GM12878 (cell line): ENCODE measurements around the gene IFT122. TPM values are rescaled to one million over a fixed set of nuclear protein-coding genes. Genes with fewer than 3 reads are reported as not detected.

Experiments
- BHLHE40 ChIP-seq, 2 experiments: fragments of 450-650 bp in 1 of 2; IDR thresholded peaks; 2 replicates each; pipeline ENCODE4 v1.6.1; 2011 to 2017; ENCODE audit warnings: low read depth in 2 of 2, borderline replicate concordance in 1 of 2, improper control_type of control experiment in 1 of 2, low read length in 1 of 2, mild to moderate bottlenecking in 1 of 2
- CHD4 ChIP-seq: fragments of 200-600 bp; sonication (generic); IDR thresholded peaks from 2 replicates; pipeline ENCODE4 v1.6.1; 2016; ENCODE audit warnings: mild to moderate bottlenecking
- DPF2 ChIP-seq: fragments of 450-650 bp; IDR thresholded peaks from 2 replicates; pipeline ENCODE4 v1.6.1; 2017; ENCODE audit warnings: mild to moderate bottlenecking
- HDAC2 ChIP-seq: fragments of 200-600 bp; sonication (generic); IDR thresholded peaks from 2 replicates; pipeline ENCODE4 v1.6.1; 2017
- HDGF ChIP-seq: fragments of 450-650 bp; IDR thresholded peaks from 2 replicates; pipeline ENCODE4 v1.6.1; 2016; ENCODE audit warnings: antibody characterized with exemption
- IRF4 ChIP-seq: IDR thresholded peaks from 2 replicates; pipeline ENCODE4 v1.6.1; 2011; ENCODE audit warnings: low read depth, low read length
- MEF2A ChIP-seq: IDR thresholded peaks from 2 replicates; pipeline ENCODE4 v1.6.1; 2011; ENCODE audit warnings: low read depth, mild to moderate bottlenecking, low read length, moderate library complexity; ENCODE audit not compliant: insufficient read depth
- MTA2 ChIP-seq: fragments of 450-650 bp; IDR thresholded peaks from 2 replicates; pipeline ENCODE4 v1.6.1; 2016; ENCODE audit warnings: low read depth, mild to moderate bottlenecking, moderate library complexity
- NBN ChIP-seq: fragments of 450-650 bp; IDR thresholded peaks from 2 replicates; pipeline ENCODE4 v1.6.1; 2016
- NR2F1 ChIP-seq: fragments of 450-650 bp; conservative IDR thresholded peaks from 2 replicates; pipeline ENCODE4 v1.6.1; 2017; ENCODE audit warnings: mild to moderate bottlenecking
- TBL1XR1 ChIP-seq: IDR thresholded peaks from 2 replicates; pipeline ENCODE4 v1.6.1; 2012; ENCODE audit warnings: low read depth, low read length, improper control_type of control experiment
- TCF3 ChIP-seq: IDR thresholded peaks from 2 replicates; pipeline ENCODE4 v1.6.1; 2012; ENCODE audit warnings: low read depth, mild to moderate bottlenecking, low read length, borderline replicate concordance; ENCODE audit not compliant: insufficient read depth
- ZNF24 ChIP-seq: fragments of 450-650 bp; IDR thresholded peaks from 2 replicates; pipeline ENCODE4 v1.6.1; 2017; ENCODE audit warnings: antibody characterized with exemption, mild to moderate bottlenecking
- polyA plus RNA-seq, 11 experiments: library from polyadenylated mRNA; depleted of rRNA in 4 of 11; unstranded in 6 of 11; stranded (reverse) in 5 of 11; fragments of >200 nt; fragmentation: Nextera tagmentation in 4 of 11; fragmentation: Illumina TruSeq in 1 of 11; extraction: Ambion mirVana in 4 of 11; extraction: Trizol in 1 of 11; gene quantifications; 1 replicate in 1 of 11; 2 replicates in 10 of 11; pipeline versions ENCODE4 v1.2.1 to v1.2.3, GENCODE V29; 2011 to 2016; ENCODE audit warnings: inconsistent platforms in 2 of 11, missing spikeins in 2 of 11, low read depth in 1 of 11
- total RNA-seq, 4 experiments: library from RNA; depleted of rRNA in 3 of 4; stranded (reverse); fragments of >200 nt in 3 of 4; fragmentation: Illumina TruSeq in 1 of 4; extraction: Trizol in 1 of 4; gene quantifications; 2 replicates each; pipeline versions ENCODE4 v1.2.1 to v1.2.3, GENCODE V29; 2013 to 2021
- TF ChIP-seq, protein P1 (sequence below): fragments of 450-650 bp; IDR thresholded peaks from 2 replicates; pipeline ENCODE4 v1.6.1; 2017; ENCODE audit warnings: antibody characterized with exemption, mild to moderate bottlenecking, moderate library complexity
- TF ChIP-seq, protein P2 (sequence below): fragments of 450-650 bp; IDR thresholded peaks from 2 replicates; pipeline ENCODE4 v1.6.1; 2018; ENCODE audit warnings: borderline replicate concordance, mild to moderate bottlenecking; ENCODE audit not compliant: partially characterized antibody
- TF ChIP-seq, protein P3 (sequence below): fragments of 450-650 bp; formaldehyde crosslinking; IDR thresholded peaks from 2 replicates; pipeline ENCODE4 v1.4.0; 2022; ENCODE audit warnings: mild to moderate bottlenecking, moderate library complexity
- TF ChIP-seq, protein P4 (sequence below): fragments of 450-650 bp; IDR thresholded peaks from 2 replicates; pipeline ENCODE4 v1.6.1; 2017; ENCODE audit warnings: mild to moderate bottlenecking, moderate library complexity

Gene IFT122
- total and polyA plus RNA-seq, 10 of the 15 experiments (the other 5 are each of a cell fraction or from before 2014, with no cell fraction given), result 1.8 to 19.2 (median 8.4) TPM

DNA sequence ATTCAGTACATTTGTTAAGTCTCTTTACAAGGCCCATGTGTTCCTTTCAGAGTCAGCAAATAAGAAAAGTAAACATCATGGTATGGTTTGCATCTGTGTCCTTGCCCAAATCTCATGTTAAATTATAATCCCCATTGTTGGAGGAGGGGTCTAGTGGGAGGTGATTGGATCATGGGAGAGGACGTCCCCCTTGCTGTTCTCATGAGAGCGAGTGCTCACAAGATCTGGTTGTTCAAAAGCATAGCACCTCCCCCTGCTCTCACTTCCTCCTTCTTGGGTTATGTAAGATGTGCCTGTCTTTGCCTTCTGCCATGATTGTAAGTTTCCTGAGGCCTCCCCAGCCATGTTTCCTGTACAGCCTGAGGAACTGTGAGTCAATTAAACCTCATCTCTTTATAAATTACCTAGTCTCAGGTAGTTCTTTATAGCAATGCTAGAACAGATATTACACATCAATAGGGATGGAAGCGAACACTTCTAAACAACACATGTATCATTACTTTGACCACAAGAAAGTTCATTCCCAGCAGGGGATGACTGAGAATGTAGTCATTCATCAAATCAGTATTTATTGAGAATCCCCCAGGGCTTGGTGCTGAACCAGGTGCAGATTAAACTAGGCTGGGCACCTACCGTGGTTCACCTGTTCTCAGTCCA is 15.7 kb upstream of the IFT122 start (continued):
- TF ChIP-seq, protein P1, sequence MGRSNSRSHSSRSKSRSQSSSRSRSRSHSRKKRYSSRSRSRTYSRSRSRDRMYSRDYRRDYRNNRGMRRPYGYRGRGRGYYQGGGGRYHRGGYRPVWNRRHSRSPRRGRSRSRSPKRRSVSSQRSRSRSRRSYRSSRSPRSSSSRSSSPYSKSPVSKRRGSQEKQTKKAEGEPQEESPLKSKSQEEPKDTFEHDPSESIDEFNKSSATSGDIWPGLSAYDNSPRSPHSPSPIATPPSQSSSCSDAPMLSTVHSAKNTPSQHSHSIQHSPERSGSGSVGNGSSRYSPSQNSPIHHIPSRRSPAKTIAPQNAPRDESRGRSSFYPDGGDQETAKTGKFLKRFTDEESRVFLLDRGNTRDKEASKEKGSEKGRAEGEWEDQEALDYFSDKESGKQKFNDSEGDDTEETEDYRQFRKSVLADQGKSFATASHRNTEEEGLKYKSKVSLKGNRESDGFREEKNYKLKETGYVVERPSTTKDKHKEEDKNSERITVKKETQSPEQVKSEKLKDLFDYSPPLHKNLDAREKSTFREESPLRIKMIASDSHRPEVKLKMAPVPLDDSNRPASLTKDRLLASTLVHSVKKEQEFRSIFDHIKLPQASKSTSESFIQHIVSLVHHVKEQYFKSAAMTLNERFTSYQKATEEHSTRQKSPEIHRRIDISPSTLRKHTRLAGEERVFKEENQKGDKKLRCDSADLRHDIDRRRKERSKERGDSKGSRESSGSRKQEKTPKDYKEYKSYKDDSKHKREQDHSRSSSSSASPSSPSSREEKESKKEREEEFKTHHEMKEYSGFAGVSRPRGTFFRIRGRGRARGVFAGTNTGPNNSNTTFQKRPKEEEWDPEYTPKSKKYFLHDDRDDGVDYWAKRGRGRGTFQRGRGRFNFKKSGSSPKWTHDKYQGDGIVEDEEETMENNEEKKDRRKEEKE, result no peak
- TF ChIP-seq NBN (peak; percentile 49), HDGF (no peak), HDAC2 (no peak), NR2F1 (no peak), DPF2 (0 out of 2 replicates have a peak, but pooled peaks have one; percentile 70), MTA2 (0 out of 2 replicates have a peak, but pooled peaks have one; percentile 35), MEF2A (no peak), TCF3 (no peak), ZNF24 (no peak), TBL1XR1 (no peak), IRF4 (peak; percentile 88), BHLHE40 (IDR thresholded peaks at IDR 0.05; ENCODE audit: borderline replicate concordance in 1 of 2, low read depth in 2 of 2, low read length in 1 of 2) (peak in 1 of 2 experiments; percentile 48; a peak in 1 of 4 replicates), CHD4 (no peak)
- TF ChIP-seq, protein P2, sequence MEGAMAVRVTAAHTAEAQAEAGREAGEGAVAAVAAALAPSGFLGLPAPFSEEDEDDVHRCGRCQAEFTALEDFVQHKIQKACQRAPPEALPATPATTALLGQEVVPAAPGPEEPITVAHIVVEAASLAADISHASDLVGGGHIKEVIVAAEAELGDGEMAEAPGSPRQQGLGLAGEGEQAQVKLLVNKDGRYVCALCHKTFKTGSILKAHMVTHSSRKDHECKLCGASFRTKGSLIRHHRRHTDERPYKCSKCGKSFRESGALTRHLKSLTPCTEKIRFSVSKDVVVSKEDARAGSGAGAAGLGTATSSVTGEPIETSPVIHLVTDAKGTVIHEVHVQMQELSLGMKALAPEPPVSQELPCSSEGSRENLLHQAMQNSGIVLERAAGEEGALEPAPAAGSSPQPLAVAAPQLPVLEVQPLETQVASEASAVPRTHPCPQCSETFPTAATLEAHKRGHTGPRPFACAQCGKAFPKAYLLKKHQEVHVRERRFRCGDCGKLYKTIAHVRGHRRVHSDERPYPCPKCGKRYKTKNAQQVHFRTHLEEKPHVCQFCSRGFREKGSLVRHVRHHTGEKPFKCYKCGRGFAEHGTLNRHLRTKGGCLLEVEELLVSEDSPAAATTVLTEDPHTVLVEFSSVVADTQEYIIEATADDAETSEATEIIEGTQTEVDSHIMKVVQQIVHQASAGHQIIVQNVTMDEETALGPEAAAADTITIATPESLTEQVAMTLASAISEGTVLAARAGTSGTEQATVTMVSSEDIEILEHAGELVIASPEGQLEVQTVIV, result no peak
- TF ChIP-seq, protein P3, sequence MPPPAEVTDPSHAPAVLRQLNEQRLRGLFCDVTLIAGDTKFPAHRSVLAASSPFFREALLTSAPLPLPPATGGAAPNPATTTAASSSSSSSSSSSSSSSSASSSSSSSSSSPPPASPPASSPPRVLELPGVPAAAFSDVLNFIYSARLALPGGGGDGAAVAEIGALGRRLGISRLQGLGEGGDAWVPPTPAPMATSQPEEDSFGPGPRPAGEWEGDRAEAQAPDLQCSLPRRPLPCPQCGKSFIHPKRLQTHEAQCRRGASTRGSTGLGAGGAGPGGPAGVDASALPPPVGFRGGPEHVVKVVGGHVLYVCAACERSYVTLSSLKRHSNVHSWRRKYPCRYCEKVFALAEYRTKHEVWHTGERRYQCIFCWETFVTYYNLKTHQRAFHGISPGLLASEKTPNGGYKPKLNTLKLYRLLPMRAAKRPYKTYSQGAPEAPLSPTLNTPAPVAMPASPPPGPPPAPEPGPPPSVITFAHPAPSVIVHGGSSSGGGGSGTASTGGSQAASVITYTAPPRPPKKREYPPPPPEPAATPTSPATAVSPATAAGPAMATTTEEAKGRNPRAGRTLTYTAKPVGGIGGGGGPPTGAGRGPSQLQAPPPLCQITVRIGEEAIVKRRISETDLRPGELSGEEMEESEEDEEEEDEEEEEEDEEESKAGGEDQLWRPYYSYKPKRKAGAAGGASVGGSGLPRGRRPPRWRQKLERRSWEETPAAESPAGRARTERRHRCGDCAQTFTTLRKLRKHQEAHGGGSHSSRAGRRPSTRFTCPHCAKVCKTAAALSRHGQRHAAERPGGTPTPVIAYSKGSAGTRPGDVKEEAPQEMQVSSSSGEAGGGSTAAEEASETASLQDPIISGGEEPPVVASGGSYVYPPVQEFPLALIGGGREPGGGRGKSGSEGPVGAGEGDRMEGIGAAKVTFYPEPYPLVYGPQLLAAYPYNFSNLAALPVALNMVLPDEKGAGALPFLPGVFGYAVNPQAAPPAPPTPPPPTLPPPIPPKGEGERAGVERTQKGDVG, result no peak
- TF ChIP-seq, protein P4, sequence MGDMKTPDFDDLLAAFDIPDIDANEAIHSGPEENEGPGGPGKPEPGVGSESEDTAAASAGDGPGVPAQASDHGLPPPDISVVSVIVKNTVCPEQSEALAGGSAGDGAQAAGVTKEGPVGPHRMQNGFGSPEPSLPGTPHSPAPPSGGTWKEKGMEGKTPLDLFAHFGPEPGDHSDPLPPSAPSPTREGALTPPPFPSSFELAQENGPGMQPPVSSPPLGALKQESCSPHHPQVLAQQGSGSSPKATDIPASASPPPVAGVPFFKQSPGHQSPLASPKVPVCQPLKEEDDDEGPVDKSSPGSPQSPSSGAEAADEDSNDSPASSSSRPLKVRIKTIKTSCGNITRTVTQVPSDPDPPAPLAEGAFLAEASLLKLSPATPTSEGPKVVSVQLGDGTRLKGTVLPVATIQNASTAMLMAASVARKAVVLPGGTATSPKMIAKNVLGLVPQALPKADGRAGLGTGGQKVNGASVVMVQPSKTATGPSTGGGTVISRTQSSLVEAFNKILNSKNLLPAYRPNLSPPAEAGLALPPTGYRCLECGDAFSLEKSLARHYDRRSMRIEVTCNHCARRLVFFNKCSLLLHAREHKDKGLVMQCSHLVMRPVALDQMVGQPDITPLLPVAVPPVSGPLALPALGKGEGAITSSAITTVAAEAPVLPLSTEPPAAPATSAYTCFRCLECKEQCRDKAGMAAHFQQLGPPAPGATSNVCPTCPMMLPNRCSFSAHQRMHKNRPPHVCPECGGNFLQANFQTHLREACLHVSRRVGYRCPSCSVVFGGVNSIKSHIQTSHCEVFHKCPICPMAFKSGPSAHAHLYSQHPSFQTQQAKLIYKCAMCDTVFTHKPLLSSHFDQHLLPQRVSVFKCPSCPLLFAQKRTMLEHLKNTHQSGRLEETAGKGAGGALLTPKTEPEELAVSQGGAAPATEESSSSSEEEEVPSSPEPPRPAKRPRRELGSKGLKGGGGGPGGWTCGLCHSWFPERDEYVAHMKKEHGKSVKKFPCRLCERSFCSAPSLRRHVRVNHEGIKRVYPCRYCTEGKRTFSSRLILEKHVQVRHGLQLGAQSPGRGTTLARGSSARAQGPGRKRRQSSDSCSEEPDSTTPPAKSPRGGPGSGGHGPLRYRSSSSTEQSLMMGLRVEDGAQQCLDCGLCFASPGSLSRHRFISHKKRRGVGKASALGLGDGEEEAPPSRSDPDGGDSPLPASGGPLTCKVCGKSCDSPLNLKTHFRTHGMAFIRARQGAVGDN, result peak; percentile 79; the same call in 1 of the 2 replicates
